NK-92 treated with Interleukin-12 subunit alpha and Interleukin-12 subunit beta, amount 100 ng/mL, for 24 hours (cell line): ENCODE data around the gene THBS3.
"Not testable (repeated sequence)": the region's sequence is repeated elsewhere in the genome, so short reads cannot be mapped to it uniquely, and the experiment has no call there.

ENCODE experiments used
- DNase-seq: peaks from one replicate; lab custom pipeline; 2025; lab: John Stamatoyannopoulos, UW

Gene THBS3

DNA sequence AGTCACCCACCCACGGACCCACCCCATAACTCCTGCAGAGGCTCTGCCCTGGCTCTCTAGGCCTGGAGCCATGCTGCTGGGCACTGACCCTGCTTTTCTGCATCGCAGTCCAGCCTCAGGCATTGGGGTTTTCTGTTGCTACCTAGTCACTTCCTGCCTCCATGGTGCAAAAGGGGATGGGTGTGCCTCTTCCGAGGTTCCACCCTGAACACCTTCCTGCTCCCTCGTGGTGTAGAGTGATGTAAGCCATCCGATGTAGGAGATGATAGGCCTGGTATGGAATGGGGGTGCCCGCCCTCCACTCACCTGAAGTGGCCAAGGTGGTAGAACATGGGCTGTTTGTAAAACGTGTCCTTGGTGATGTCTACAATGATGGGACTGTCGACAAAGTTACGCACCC lies 27.7 kb upstream of the THBS3 start:
- DNase-seq: not testable (repeated sequence)

- DNase-seq: not testable (repeated sequence)
These were observed 25.8 kb upstream of the THBS3 start for GRCh38 chr1:155233502-155233901.

DNA sequence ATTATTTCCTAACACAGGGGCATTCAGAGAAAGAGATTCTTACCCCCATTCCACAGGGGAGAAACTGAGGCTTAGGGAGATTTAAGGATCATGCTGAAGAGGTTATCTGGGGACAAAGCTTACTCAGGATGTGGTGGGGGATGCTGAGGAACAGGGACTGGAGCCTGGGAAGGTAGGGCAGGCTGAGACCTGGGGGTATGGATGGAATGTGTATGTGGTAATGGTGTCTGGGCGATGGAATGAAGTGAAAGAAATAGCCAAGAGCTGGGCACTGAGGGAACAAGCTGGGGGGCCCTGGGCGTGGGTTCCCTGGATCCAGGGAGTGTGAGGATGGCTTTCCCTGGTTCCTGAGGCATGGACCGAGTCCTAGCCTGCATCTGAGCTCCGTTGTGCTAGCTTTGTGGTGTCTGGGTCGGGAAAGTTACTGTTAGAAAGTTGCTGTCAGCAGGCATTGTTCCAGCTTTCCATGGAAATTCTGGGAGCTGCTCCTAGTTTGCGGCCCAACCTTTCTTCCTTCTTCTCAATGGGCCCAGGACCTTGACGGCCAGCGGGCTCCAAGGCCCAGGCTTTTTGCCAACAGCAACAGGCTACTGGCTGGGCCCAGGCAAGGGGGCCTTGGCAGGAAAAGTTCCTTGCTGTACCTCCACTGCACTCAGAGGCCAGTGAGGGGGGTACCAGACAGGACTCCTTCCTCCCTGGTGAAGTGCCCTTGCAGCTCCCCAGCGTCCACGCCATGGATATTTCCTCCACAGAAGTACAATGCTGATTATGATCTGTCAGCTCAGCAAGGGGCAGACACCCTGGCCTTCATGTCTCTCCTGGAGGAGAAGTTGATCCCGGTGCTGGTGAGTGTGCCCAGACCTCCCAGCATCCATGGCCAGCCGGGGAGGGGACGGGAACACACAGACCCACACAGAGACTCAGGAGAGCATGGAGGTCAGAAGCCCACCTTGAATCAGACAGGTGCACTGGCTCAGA lies 24.6 kb upstream of the THBS3 start:
- not testable (repeated sequence) for DNase-seq

DNA sequence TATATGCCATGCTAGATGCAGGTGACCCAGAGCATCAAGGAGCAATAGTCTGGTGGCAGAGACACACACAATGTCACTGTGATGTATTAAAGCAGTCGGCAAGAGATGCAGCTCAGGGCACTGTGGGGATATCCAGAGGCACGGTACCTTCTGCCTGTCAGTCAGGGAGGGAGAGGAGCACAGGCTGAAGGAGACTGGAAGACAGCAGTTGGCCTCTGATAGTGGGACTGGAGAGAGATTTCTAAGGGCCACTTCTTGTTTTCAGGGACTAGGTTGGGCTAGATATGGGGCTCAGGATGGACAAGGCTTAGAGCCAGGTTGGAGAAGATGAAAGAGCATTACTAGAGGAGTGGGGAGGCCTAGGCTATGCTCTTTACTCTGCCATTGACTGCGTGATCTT lies 23.6 kb upstream of the THBS3 start:
- DNase-seq: not testable (repeated sequence)

GRCh38 chr1:155228096-155228427 lies 20.4 kb upstream of the THBS3 start:
- DNase-seq: no peak

DNA sequence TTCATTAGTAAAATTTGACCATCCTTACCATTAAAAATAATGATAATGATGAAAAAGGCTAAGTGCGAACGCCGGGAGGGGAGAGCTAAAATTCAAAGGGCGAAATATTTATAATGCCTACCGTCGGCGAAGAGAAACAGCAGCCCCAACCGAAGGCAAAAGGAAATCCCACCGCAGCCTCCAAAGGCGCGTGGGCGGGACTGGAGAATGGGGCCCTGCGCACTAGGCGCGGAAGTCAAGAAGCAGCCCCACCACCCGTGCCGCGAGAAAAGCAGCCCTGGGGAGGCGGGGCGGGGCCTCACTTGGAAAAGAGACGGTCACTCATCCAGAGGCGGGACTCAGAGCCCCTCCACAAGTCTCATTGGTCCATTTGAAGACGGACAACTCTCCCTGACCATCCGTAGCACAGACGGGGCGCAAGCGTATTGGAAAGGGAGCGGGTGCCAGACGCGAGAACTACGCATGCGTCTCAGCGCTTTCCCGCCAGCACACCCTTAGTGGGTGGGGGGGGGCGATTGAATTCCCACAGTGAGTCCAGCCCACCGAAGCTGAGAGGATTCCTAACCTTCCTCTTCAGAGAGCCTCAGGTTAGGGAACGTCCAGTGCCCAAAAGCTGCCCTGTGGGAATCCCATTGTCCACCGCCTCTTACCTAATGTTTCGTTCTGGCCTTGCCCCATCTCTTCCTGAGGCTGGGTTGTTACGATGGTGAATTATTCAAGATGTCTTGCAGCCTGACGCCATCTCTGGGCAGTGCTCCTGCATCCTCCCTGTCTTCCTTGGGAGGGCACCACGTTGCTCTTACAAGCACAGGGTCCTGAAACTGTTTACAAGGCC lies 19.8 kb upstream of the THBS3 start:
- peak; percentile 99 for DNase-seq

GRCh38 chr1:155226910-155227260 lies 19.2 kb upstream of the THBS3 start:
- DNase-seq: peak; percentile 73

GRCh38 chr1:155226188-155226909 lies 18.7 kb upstream of the THBS3 start:
- DNase-seq: peak; percentile 73

- not testable (repeated sequence) for DNase-seq
These were observed 17.7 kb upstream of the THBS3 start for GRCh38 chr1:155225404-155225759.

DNA sequence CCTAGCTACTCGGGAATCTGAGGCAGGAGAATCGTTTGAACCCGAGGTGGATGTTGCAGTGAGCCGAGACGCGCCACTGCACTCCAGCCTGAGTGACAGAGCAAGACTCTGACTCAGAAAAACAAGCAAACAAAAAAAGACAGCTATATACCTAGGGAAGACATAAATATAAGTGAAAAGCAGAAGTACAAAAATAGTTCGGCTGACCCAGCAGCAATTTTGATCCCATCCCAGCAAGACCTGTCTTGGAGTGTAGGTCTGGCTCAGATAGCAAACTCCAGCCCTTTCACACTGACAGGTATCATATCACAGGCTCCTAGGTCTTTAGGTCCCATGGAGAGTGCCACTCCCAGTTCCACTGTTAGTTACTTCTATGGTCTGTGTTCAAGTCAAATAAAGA lies 15.3 kb upstream of the THBS3 start:
- no peak for DNase-seq

DNA sequence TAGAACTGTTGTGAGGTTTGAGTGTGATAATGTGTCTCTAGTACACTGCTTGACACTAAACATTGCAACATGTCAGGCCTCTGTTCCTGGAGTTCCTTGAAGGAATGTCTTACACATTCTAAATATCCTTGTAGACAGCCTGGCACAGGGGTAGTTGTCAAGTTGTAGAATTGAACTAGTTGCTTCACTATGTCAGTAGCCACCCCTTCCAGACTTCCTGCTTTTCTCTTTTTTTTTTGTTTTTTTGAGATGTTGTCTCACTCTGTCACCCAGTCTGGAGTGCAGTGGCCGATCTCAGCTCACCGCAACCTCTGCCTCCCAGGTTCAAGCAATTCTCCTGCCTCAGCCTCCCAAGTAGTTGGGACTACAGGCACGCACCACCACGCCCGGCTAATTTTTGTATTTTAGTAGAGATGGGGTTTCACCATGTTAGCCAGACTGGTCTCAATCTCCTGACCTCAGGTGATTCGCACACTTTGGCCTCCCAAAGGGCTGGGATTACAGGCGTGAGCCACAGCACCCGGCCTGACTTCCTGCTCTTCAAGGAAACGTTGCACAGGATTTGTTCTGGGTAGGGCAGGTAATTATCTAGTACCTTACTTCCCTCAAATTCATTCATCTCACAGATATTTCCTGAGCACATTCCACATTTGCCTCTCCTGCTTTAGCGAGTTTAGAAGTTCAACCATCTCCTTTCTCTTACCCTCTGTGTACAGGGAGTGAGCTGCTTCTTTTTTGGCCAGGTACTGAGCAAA lies 12.7 kb upstream of the THBS3 start:
- DNase-seq: not testable (repeated sequence)

DNA sequence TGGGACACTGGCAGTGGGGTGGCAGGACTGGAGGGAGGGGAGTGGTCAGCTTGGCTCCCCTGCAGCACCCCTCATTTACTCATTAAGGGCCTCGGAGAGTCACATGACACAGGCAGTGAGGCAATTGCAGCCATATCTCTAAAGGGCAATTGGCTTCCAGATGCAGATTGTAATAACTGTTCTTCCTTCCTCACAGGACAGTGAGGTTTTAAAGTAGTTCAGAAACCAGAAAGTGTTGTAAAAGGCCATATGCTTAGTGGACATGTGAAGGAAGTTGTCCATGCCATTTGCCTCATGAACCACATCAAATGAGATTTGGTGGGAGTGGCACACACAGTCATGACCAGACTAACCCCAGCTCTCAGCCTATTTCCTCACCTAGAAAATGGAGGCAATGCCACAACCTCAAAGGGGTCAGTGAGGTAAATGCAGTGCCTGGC lies 11.9 kb upstream of the THBS3 start:
- no peak for DNase-seq

GRCh38 chr1:155218854-155219591 lies 11.3 kb upstream of the THBS3 start:
- DNase-seq: no peak

DNA sequence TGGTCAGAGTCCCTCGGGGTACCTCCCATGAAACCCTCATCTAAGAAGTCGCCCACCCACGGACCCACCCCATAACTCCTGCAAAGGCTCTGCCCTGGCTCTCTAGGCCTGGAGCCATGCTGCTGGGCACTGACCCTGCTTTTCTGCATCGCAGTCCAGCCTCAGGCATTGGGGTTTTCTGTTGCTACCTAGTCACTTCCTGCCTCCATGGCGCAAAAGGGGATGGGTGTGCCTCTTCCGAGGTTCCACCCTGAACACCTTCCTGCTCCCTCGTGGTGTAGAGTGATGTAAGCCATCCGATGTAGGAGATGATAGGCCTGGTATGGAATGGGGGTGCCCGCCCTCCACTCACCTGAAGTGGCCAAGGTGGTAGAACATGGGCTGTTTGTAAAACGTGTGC lies 7.0 kb upstream of the THBS3 start:
- DNase-seq: not testable (repeated sequence)

DNA sequence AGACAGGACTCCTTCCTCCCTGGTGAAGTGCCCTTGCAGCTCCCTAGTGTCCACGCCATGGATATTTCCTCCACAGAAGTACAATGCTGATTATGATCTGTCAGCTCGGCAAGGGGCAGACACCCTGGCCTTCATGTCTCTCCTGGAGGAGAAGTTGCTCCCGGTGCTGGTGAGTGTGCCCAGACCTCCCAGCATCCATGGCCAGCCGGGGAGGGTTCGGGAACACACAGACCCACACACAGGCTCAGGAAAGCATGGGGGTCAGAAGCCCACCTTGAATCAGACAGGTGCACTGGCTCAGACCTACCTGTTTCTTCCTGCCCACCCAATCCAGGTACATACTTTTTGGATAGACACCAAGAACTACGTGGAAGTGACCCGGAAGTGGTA lies 4.3 kb upstream of the THBS3 start:
- DNase-seq: not testable (repeated sequence)

- DNase-seq: not testable (repeated sequence)
These were observed 3.8 kb upstream of the THBS3 start for GRCh38 chr1:155211381-155212050.

GRCh38 chr1:155210314-155211104 lies 2.8 kb upstream of the THBS3 start:
- DNase-seq: no peak

GRCh38 chr1:155209312-155209721 lies 1.6 kb upstream of the THBS3 start:
- DNase-seq: no peak

DNA sequence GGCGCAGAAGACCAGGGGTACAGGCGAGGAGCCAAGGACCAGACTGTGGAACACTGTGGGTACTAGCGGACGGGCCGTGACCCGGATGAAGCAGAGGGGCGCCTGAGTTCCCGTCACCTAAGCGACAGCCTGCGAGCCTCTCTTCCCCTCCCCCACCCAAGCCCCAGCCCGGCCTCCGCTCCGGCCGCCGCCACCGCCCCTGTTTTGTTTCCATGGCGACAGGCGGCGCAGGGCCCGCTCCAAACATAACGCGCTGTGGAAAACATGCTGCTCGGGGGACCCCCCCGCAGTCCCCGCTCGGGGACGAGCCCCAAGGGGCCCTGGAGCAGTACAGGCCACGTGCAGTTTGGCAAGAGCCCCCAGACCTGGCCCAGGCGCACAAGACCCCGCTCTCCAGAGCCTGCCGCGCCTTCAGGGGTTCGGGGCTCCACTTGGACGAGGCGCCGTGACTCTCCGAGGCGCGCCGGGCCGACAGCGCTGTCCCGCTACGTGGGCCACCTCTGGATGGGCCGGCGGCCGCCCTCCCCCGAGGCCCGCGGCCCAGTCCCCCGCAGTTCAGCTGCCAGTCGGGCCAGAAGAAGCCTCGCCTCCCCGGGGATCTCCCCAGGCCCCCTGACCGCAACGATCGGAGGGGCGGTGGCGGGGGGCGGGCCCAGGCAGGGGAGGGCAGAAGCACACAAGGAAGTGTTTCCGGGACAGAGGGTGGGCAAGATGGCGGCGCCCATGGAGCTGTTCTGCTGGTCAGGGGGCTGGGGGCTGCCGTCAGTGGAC lies 1.0 kb upstream of the THBS3 start, which contains the start of gene MTX1:
Gene MTX1 (plus strand): TSS at position 155 of the 771 bp plus-strand sequence. CDS start 110 bp downstream, at position 265.
- peak; percentile 76 for DNase-seq
